ENCODE measurements around the gene AEBP2.
"Not testable (repeated sequence)": the region's sequence is repeated elsewhere in the genome, so short reads cannot be mapped to it uniquely, and the experiment has no call there.

Gene AEBP2

GRCh38 chr12:19550626-19551025 is 111.3 kb downstream of the AEBP2 start:
- no peak overlapping the region for H3K4me3 ChIP-seq (ENCODE audit: control insufficient read depth, low read depth, low read length)
- DNase-seq (ENCODE audit: low read depth), result no peak
- no peak for TF ChIP-seq CTCF (IDR thresholded peaks at IDR 0.05; ENCODE audit: control insufficient read depth, insufficient read depth, low read depth, low read length, missing control alignments)

GRCh38 chr12:19552441-19553097 is 113.3 kb downstream of the AEBP2 start:
- not testable (repeated sequence) for H3K4me3 ChIP-seq (ENCODE audit: control insufficient read depth, low read depth, low read length); DNase-seq (ENCODE audit: low read depth)

GRCh38 chr12:19553175-19553574 is 113.9 kb downstream of the AEBP2 start:
- H3K4me3 ChIP-seq (ENCODE audit: control insufficient read depth, low read depth, low read length), result no peak overlapping the region
- no peak for TF ChIP-seq CTCF (IDR thresholded peaks at IDR 0.05; ENCODE audit: control insufficient read depth, insufficient read depth, low read depth, low read length, missing control alignments)
- DNase-seq (ENCODE audit: low read depth), result no peak

- no peak for TF ChIP-seq CTCF (IDR thresholded peaks at IDR 0.05; ENCODE audit: control insufficient read depth, insufficient read depth, low read depth, low read length, missing control alignments)
- no peak overlapping the region for H3K4me3 ChIP-seq (ENCODE audit: control insufficient read depth, low read depth, low read length)
- DNase-seq (ENCODE audit: low read depth), result no peak
These were observed 122.2 kb downstream of the AEBP2 start for GRCh38 chr12:19561411-19561961.

Data from AG09309 (cell line).